ENCODE data around the gene GTF3C2. TPM values are rescaled to one million over a fixed set of nuclear protein-coding genes. Genes with fewer than 3 reads are reported as not detected.

The GTF3C2 gene
- total and polyA plus RNA-seq, 9 of the 15 experiments (the other 6 are each of a cell fraction or from before 2014, with no cell fraction given), result 35.5 to 96.8 (median 53.0) TPM

- TF ChIP-seq MNT (conservative IDR thresholded peaks at IDR 0.05), result no peak
Observed at GRCh38 chr2:27309651-27310050, 46.9 kb downstream of the GTF3C2 start (continued).

GRCh38 chr2:27308359-27308881, 48.1 kb downstream of the GTF3C2 start, which contains the start of gene UCN:
Gene UCN, minus strand, starts transcription at chr2:27308445. Its CDS starts 550 bp downstream, at chr2:27307895.
- in situ Hi-C loops (cut with MboI) (no loop called here), intact Hi-C loops (cut with micrococcal nuclease) (no loop called here)
- 87% methylated on average over 17 of the region's 25 CpGs for WGBS (ENCODE audit: insufficient coverage, low coverage, missing lambda C conversion rate)
- Histone ChIP-seq H3K27me3 (ENCODE audit: control insufficient read depth in 2 of 2, insufficient read depth in 2 of 2, low read length in 2 of 2) (no peaks in the 10 kb centered on the region), H4K20me1 (replicated peaks; ENCODE audit: control insufficient read depth, insufficient read depth, low read length) (no peaks in the 10 kb centered on the region), H3K4me3 (no peak within 1 kb of the TSS), H3K9me1 (ENCODE audit: control insufficient read depth, insufficient read depth, low read length) (no peaks in the 10 kb centered on the region), H3K4me2 (ENCODE audit: insufficient read depth, low read length) (no peak within 1 kb of the TSS), H3K9ac (ENCODE audit: insufficient read depth in 1 of 2, low read depth in 2 of 2, low read length in 2 of 2) (no peak within 1 kb of the TSS), H3K9me3 (replicated peaks; ENCODE audit: control insufficient read depth, insufficient read depth, low read depth, low read length) (no peaks in the 10 kb centered on the region), H3K4me1 (replicated peaks in 1 of 2; ENCODE audit: control insufficient read depth in 2 of 2, insufficient read depth in 2 of 2, low read length in 2 of 2) (peaks cover 0 to 8% of the 10 kb centered on the region in 2 experiments; a peak in 1 of 5 replicates), H3K36me3 (ENCODE audit: control insufficient read depth, insufficient read depth, low read length) (peaks cover 20% of the 10 kb centered on the region; the same call in 2 of the 3 replicates), H3K27ac (ENCODE audit: extremely low read depth, low read depth, low read length) (no peak within 1 kb of the TSS), H3K79me2 (ENCODE audit: control insufficient read depth, insufficient read depth, low read length) (no peaks in the 10 kb centered on the region), H2AFZ (ENCODE audit: low read depth, low read length) (no peak within 1 kb of the TSS)
- FAIRE-seq (no peak), ATAC-seq (no peak), DNase-seq (ENCODE audit: extremely low read depth in 1 of 4, low spot score in 3 of 4) (peak in 1 of 4 experiments; percentile 32)
- ChIA-PET CTCF (ENCODE audit: low intra/inter-chr PET ratio) (no interaction called here), POLR2A (interaction anchor here (0.6 kb wide), 1 partner anchor 424 kb away, joined by 3 read pairs; no protein-coding TSS in a partner anchor)
- BruUV-seq (replicated peaks), result no TSS peak
- TF ChIP-seq POLR3G (IDR thresholded peaks at IDR 0.05; ENCODE audit: extremely low read depth, insufficient read length, insufficient replicate concordance) (no peak), PRMT5 (CRISPR knock-in tag; IDR thresholded peaks at IDR 0.05) (no peak), POLR2AphosphoS5 (IDR thresholded peaks at IDR 0.05; ENCODE audit: control insufficient read depth, insufficient read depth, low read depth, low read length) (no peak), THRAP3 (IDR thresholded peaks at IDR 0.05; ENCODE audit: borderline replicate concordance) (no peak), C11orf30 (IDR thresholded peaks at IDR 0.05; ENCODE audit: low read depth) (no peak), NKRF (IDR thresholded peaks at IDR 0.05; ENCODE audit: borderline replicate concordance) (no peak), ARID1B (IDR thresholded peaks at IDR 0.05) (no peak), ZNF41 (CRISPR knock-in tag; conservative IDR thresholded peaks at IDR 0.05) (no peak), MIER1 (IDR thresholded peaks at IDR 0.05; ENCODE audit: low read depth) (peak; percentile 62; the same call in 1 of the 2 replicates), BDP1 (IDR thresholded peaks at IDR 0.05; ENCODE audit: insufficient read depth, insufficient read length) (no peak), BCOR (IDR thresholded peaks at IDR 0.05) (no peak)
- TF ChIP-seq, protein P1, sequence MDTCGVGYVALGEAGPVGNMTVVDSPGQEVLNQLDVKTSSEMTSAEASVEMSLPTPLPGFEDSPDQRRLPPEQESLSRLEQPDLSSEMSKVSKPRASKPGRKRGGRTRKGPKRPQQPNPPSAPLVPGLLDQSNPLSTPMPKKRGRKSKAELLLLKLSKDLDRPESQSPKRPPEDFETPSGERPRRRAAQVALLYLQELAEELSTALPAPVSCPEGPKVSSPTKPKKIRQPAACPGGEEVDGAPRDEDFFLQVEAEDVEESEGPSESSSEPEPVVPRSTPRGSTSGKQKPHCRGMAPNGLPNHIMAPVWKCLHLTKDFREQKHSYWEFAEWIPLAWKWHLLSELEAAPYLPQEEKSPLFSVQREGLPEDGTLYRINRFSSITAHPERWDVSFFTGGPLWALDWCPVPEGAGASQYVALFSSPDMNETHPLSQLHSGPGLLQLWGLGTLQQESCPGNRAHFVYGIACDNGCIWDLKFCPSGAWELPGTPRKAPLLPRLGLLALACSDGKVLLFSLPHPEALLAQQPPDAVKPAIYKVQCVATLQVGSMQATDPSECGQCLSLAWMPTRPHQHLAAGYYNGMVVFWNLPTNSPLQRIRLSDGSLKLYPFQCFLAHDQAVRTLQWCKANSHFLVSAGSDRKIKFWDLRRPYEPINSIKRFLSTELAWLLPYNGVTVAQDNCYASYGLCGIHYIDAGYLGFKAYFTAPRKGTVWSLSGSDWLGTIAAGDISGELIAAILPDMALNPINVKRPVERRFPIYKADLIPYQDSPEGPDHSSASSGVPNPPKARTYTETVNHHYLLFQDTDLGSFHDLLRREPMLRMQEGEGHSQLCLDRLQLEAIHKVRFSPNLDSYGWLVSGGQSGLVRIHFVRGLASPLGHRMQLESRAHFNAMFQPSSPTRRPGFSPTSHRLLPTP (IDR thresholded peaks at IDR 0.05; ENCODE audit: borderline replicate concordance, extremely low read depth, insufficient read length), result no peak
- TF ChIP-seq, protein P2, sequence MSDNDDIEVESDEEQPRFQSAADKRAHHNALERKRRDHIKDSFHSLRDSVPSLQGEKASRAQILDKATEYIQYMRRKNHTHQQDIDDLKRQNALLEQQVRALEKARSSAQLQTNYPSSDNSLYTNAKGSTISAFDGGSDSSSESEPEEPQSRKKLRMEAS (CRISPR knock-in tag; IDR thresholded peaks at IDR 0.05), result 0 out of 2 replicates have a peak, but pooled peaks have one; percentile 21
